H1 (cell line): ENCODE measurements around the gene ACSF2. TPM values are rescaled to one million over a fixed set of nuclear protein-coding genes. Genes with fewer than 3 reads are reported as not detected.

Experiments
- CTCF ChIA-PET: fragments of 300-600 bp; sonication (Branson Sonifier 250); formaldehyde crosslinking; loops from one replicate; lab custom pipeline; 2021; ENCODE audit not compliant: partially characterized antibody; lab: Charles Lee
- POLR2A ChIA-PET: fragments of 300-600 bp; sonication (Branson Sonifier 250); formaldehyde crosslinking; loops from one replicate; lab custom pipeline; 2021; ENCODE audit warnings: inconsistent platforms; ENCODE audit not compliant: partially characterized antibody; lab: Charles Lee
- DNase-seq, 2 experiments: peaks; one replicate each; pipeline versions ENCODE4 v3.0.0 to v3.0.0-alpha.2; 2010 to 2022; ENCODE audit warnings: low spot score in 2 of 2, low read depth in 1 of 2, mixed read lengths in 1 of 2
- FAIRE-seq: peaks from 2 replicates; lab custom pipeline; 2011; peaks lifted over from hg19 to GRCh38; lab: Jason Lieb, UNC
- H2AFZ ChIP-seq: 2 replicates; pipeline ENCODE4 v1.8.1; 2012; ENCODE audit warnings: low read length, inconsistent platforms
- H2AK5ac ChIP-seq: 2 replicates; pipeline ENCODE4 v1.6.1; 2013; ENCODE audit warnings: low read depth, low read length
- H2BK120ac ChIP-seq: replicated peaks from 2 replicates; pipeline ENCODE3; 2013; ENCODE audit warnings: low read depth, low read length, inconsistent platforms
- H2BK12ac ChIP-seq: 2 replicates; pipeline ENCODE4 v1.6.1; 2013; ENCODE audit warnings: low read depth, low read length
- H2BK15ac ChIP-seq: 2 replicates; pipeline ENCODE4 v1.6.1; 2013; ENCODE audit warnings: low read length
- H2BK20ac ChIP-seq: 2 replicates; pipeline ENCODE4 v1.6.1; 2013; ENCODE audit warnings: low read length
- H2BK5ac ChIP-seq: 2 replicates; pipeline ENCODE4 v1.6.1; 2013; ENCODE audit warnings: low read depth, low read length
- H3K14ac ChIP-seq: 2 replicates; pipeline ENCODE4 v1.6.1; 2013; ENCODE audit warnings: inconsistent platforms; ENCODE audit not compliant: insufficient read length
- H3K18ac ChIP-seq: 2 replicates; pipeline ENCODE4 v1.6.1; 2013; ENCODE audit warnings: low read length; ENCODE audit errors: extremely low read depth
- H3K23ac ChIP-seq: 2 replicates; pipeline ENCODE4 v1.6.1; 2013; ENCODE audit warnings: inconsistent platforms; ENCODE audit not compliant: insufficient read length
- H3K23me2 ChIP-seq: 2 replicates; pipeline ENCODE4 v1.6.1; 2013; ENCODE audit warnings: low read depth, low read length
- H3K27ac ChIP-seq: 2 replicates; pipeline ENCODE4 v1.6.1; 2011; ENCODE audit warnings: low read depth, low read length, inconsistent platforms
- H3K27me3 ChIP-seq, 4 experiments: replicated peaks in 1 of 4; 1 replicate in 1 of 4; 2 replicates in 3 of 4; pipeline versions ENCODE4 v1.6.1 to v1.8.1; 2011 to 2013; ENCODE audit warnings: low read length in 3 of 4, mild to moderate bottlenecking in 3 of 4, inconsistent platforms in 2 of 4, mixed read lengths in 2 of 4, moderate library complexity in 1 of 4; ENCODE audit not compliant: control insufficient read depth in 3 of 4, insufficient read depth in 3 of 4; ENCODE audit errors: extremely low read depth in 1 of 4
- H3K36me3 ChIP-seq, 4 experiments: 2 replicates each; pipeline versions ENCODE4 v1.6.1 to v1.8.1; 2011 to 2013; ENCODE audit warnings: mild to moderate bottlenecking in 4 of 4, low read length in 3 of 4, moderate library complexity in 2 of 4, control low read depth in 1 of 4, inconsistent platforms in 1 of 4; ENCODE audit not compliant: insufficient read depth in 4 of 4, control insufficient read depth in 2 of 4
- H3K4ac ChIP-seq: replicated peaks from 2 replicates; pipeline ENCODE3; 2013; ENCODE audit warnings: low read length, low read depth, mixed read lengths, inconsistent platforms; ENCODE audit not compliant: insufficient read length
- H3K4me1 ChIP-seq, 4 experiments: replicated peaks in 1 of 4; 1 replicate in 1 of 4; 2 replicates in 3 of 4; pipeline versions ENCODE4 v1.6.1 to v1.8.1; 2011 to 2013; ENCODE audit warnings: low read length in 3 of 4, inconsistent platforms in 2 of 4, mixed read lengths in 1 of 4; ENCODE audit not compliant: insufficient read depth in 4 of 4, control insufficient read depth in 3 of 4
- H3K4me2 ChIP-seq, 2 experiments: 2 replicates each; pipeline versions ENCODE4 v1.6.1 to v1.8.1; 2011 to 2013; ENCODE audit warnings: low read depth in 2 of 2, low read length in 2 of 2, control low read depth in 1 of 2, inconsistent platforms in 1 of 2, mild to moderate bottlenecking in 1 of 2; ENCODE audit not compliant: insufficient read depth in 1 of 2
- H3K4me3 ChIP-seq, 4 experiments: fragments of 200-600, 300-600 bp in 1 of 4; sonication (generic), shearing (Covaris generic), sonication (Bioruptor Twin) in 1 of 4; 2 replicates each; pipeline versions ENCODE4 v1.5.1 to v1.8.1; 2011 to 2016; ENCODE audit warnings: low read length in 4 of 4, low read depth in 3 of 4, control low read depth in 2 of 4, inconsistent platforms in 2 of 4, mild to moderate bottlenecking in 2 of 4, mixed read lengths in 1 of 4, moderate library complexity in 1 of 4; ENCODE audit not compliant: insufficient read depth in 2 of 4; ENCODE audit errors: extremely low read depth in 1 of 4
- H3K56ac ChIP-seq: replicated peaks from 2 replicates; pipeline ENCODE3; 2013; ENCODE audit warnings: low read depth, mild to moderate bottlenecking, mixed read lengths, low read length, inconsistent platforms; ENCODE audit not compliant: insufficient read length
- H3K79me1 ChIP-seq: 2 replicates; pipeline ENCODE4 v1.6.1; 2013; ENCODE audit warnings: low read depth, low read length, control low read depth
- H3K79me2 ChIP-seq, 2 experiments: 2 replicates each; pipeline versions ENCODE4 v1.6.1 to v1.8.1; 2012 to 2013; ENCODE audit warnings: low read length in 2 of 2, mild to moderate bottlenecking in 2 of 2, inconsistent platforms in 1 of 2; ENCODE audit not compliant: insufficient read depth in 2 of 2, control insufficient read depth in 1 of 2
- H3K9ac ChIP-seq, 4 experiments: replicated peaks in 1 of 4; 1 replicate in 1 of 4; 2 replicates in 3 of 4; pipeline versions ENCODE4 v1.6.1 to v1.8.1; 2011 to 2013; ENCODE audit warnings: low read depth in 3 of 4, low read length in 3 of 4, control low read depth in 2 of 4, mild to moderate bottlenecking in 2 of 4, moderate library complexity in 2 of 4, inconsistent platforms in 1 of 4; ENCODE audit errors: extremely low read depth in 1 of 4
- H3K9me3 ChIP-seq, 2 experiments: 2 replicates each; pipeline versions ENCODE4 v1.6.1 to v1.8.1; 2012 to 2013; ENCODE audit warnings: mild to moderate bottlenecking in 2 of 2, moderate library complexity in 2 of 2, control low read depth in 1 of 2, inconsistent platforms in 1 of 2, low read depth in 1 of 2, low read length in 1 of 2, mixed read lengths in 1 of 2; ENCODE audit not compliant: insufficient read depth in 2 of 2
- H4K20me1 ChIP-seq, 2 experiments: replicated peaks in 1 of 2; 2 replicates each; pipeline versions ENCODE3 to v1.8.1; 2011 to 2013; ENCODE audit warnings: inconsistent platforms in 2 of 2, low read length in 2 of 2, mild to moderate bottlenecking in 1 of 2; ENCODE audit not compliant: insufficient read depth in 2 of 2, control insufficient read depth in 1 of 2
- H4K5ac ChIP-seq: 2 replicates; pipeline ENCODE4 v1.6.1; 2013; ENCODE audit warnings: low read length, low read depth, mixed read lengths, inconsistent platforms; ENCODE audit not compliant: insufficient read length
- H4K8ac ChIP-seq: 2 replicates; pipeline ENCODE4 v1.8.0; 2013; ENCODE audit warnings: mild to moderate bottlenecking, moderate library complexity, low read length, inconsistent platforms; ENCODE audit not compliant: insufficient read depth; ENCODE audit errors: extremely low read depth
- H4K91ac ChIP-seq: replicated peaks from 2 replicates; pipeline ENCODE3; 2013; ENCODE audit warnings: low read length, mixed read lengths, inconsistent platforms; ENCODE audit not compliant: insufficient read length
- CBX8 ChIP-seq: fragments of 300-800, 300-1000 bp; sonication (generic); IDR thresholded peaks from 2 replicates; pipeline ENCODE4 v1.7.1; 2016; ENCODE audit warnings: low read depth, low read length, borderline replicate concordance
- EP300 ChIP-seq, 2 experiments: IDR thresholded peaks; 1 replicate in 1 of 2; 2 replicates in 1 of 2; pipeline ENCODE4 v1.6.1; 2011 to 2012; ENCODE audit warnings: low read depth in 2 of 2, low read length in 2 of 2, mild to moderate bottlenecking in 2 of 2, borderline replicate concordance in 1 of 2, inconsistent platforms in 1 of 2, moderate library complexity in 1 of 2
- EZH2 ChIP-seq: fragments of 200-600 bp; sonication (generic); IDR thresholded peaks from 2 replicates; pipeline ENCODE4 v1.7.1; 2012; ENCODE audit warnings: low read depth, mild to moderate bottlenecking, moderate library complexity, low read length, inconsistent platforms; ENCODE audit not compliant: severe bottlenecking
- HDAC2 ChIP-seq, 2 experiments: fragments of 300-600 bp in 1 of 2; sonication (generic) in 1 of 2; IDR thresholded peaks; 2 replicates each; pipeline ENCODE4 v1.6.1; 2011 to 2012; ENCODE audit warnings: low read depth in 2 of 2, low read length in 2 of 2, mild to moderate bottlenecking in 2 of 2, moderate library complexity in 2 of 2, borderline replicate concordance in 1 of 2, inconsistent platforms in 1 of 2
- KDM1A ChIP-seq: fragments of 200-600, 300-600 bp; sonication (generic); IDR thresholded peaks from 2 replicates; pipeline ENCODE4 v1.7.1; 2016; ENCODE audit warnings: mild to moderate bottlenecking, low read length, borderline replicate concordance
- KDM5A ChIP-seq: fragments of 200-600 bp; IDR thresholded peaks from 2 replicates; pipeline ENCODE4 v1.7.1; 2012; ENCODE audit warnings: mild to moderate bottlenecking, low read length, inconsistent platforms, mixed read lengths
- MAFK ChIP-seq: IDR thresholded peaks from 2 replicates; pipeline ENCODE4 v1.6.1; 2012; ENCODE audit warnings: low read depth, mild to moderate bottlenecking, improper control_type of control experiment, low read length
- POLR2AphosphoS5 ChIP-seq: IDR thresholded peaks from 2 replicates; pipeline ENCODE4 v1.6.1; 2011; ENCODE audit warnings: low read depth, low read length
- RNF2 ChIP-seq: fragments of 200-900, 300-1000 bp; sonication (generic); IDR thresholded peaks from 2 replicates; pipeline ENCODE4 v1.7.1; 2016; ENCODE audit warnings: borderline replicate concordance, low read depth, mild to moderate bottlenecking, antibody characterized with exemption, low read length; ENCODE audit not compliant: poor library complexity, severe bottlenecking; ENCODE audit errors: missing control alignments
- RXRA ChIP-seq: IDR thresholded peaks from 2 replicates; pipeline ENCODE4 v1.6.1; 2011; ENCODE audit warnings: low read depth, mild to moderate bottlenecking, low read length, moderate library complexity; ENCODE audit not compliant: insufficient read depth
- SIN3A ChIP-seq, 2 experiments: IDR thresholded peaks in 1 of 2; conservative IDR thresholded peaks in 1 of 2; 2 replicates each; pipeline ENCODE4 v1.6.1; 2011 to 2012; ENCODE audit warnings: low read length in 2 of 2, improper control_type of control experiment in 1 of 2, low read depth in 1 of 2, mild to moderate bottlenecking in 1 of 2
- SUZ12 ChIP-seq: fragments of 200-600 bp; sonication (generic); IDR thresholded peaks from 2 replicates; pipeline ENCODE4 v1.6.1; 2012; ENCODE audit warnings: mild to moderate bottlenecking, inconsistent platforms, low read length, moderate library complexity, mixed read lengths
- TEAD4 ChIP-seq: IDR thresholded peaks from 2 replicates; pipeline ENCODE4 v1.6.1; 2012; ENCODE audit warnings: low read depth, low read length, inconsistent platforms, mixed read lengths
- WGBS, 2 experiments: shearing (Covaris generic) in 1 of 2; methylation state at CpG; one replicate each; pipeline versions ENCODE4 v1.1.6 to v1.1.7; 2013 to 2015; ENCODE audit warnings: low lambda C conversion rate in 2 of 2, mixed read lengths in 2 of 2, inconsistent platforms in 1 of 2, low coverage in 1 of 2, missing lambda C conversion rate in 1 of 2; ENCODE audit not compliant: insufficient replicate concordance in 2 of 2, insufficient coverage in 1 of 2, insufficient read length in 1 of 2; ENCODE audit errors: extremely low coverage in 1 of 2, missing lambda C conversion rate in 1 of 2; 5-methylcytosine and 5-hydroxymethylcytosine counted together
- polyA plus RNA-seq, 7 experiments: library from polyadenylated mRNA; depleted of rRNA in 3 of 7; stranded (reverse) in 5 of 7; unstranded in 2 of 7; fragments of >200 nt in 5 of 7; fragments of 200-250 nt in 2 of 7; gene quantifications; 1 replicate in 5 of 7; 2 replicates in 1 of 7; 4 replicates in 1 of 7; pipeline versions ENCODE4 v1.2.1 to v1.2.3, GENCODE V29; 2011 to 2013; ENCODE audit warnings: missing spikeins in 2 of 7, mixed read lengths in 2 of 7
- total RNA-seq: library from RNA; stranded (reverse); fragmentation: NEBNext Ultra II Directional; extraction: Animal tissue kit (Norgen Biotek cat#: 25700); gene quantifications from 2 replicates; pipeline ENCODE4 v1.2.1, GENCODE V29; 2021

Gene ACSF2
- total and polyA plus RNA-seq, 2 of the 8 experiments (the other 6 are each of a cell fraction or from before 2014, with no cell fraction given): 14.5 to 16.3 TPM

DNA sequence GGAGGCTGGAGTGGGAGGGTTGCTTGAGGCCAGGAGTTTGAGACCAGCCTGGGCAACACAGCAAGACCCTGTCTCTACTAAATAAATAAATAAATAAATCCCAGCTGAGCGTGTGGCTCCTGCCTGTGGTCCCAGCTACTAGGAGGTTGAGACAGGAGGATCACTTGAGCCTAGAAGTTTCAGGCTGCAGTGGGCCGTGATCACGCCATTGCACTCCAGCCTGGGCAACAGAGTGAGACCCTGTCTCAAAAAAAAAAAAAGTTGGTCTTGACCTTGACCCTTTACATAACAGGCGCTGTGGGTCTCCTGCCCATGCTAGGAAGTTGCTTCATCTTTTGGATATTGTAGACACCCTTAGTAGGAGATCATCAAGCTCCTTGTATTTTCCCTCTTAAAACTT, 11.4 kb downstream of the ACSF2 start:
- Histone ChIP-seq H2BK15ac (no peak overlapping the region), H2BK20ac (no peak overlapping the region), H3K4me1 (peaks cover 0 to 6% (median 0%) of the 10 kb centered on the region in 4 experiments; a peak in 2 of 7 replicates), H3K56ac (no peak overlapping the region), H3K79me2 (no peaks in the 10 kb centered on the region), H4K91ac (no peak overlapping the region), H3K4me3 (no peak overlapping the region), H3K27ac (no peak overlapping the region), H3K4me2 (no peak overlapping the region), H3K23ac (no peak overlapping the region), H3K27me3 (no peaks in the 10 kb centered on the region; a peak in 1 of 7 replicates), H3K18ac (no peak overlapping the region), H3K79me1 (no peaks in the 10 kb centered on the region), H4K8ac (no peak overlapping the region), H3K4ac (no peak overlapping the region), H3K23me2 (no peaks in the 10 kb centered on the region), H2BK120ac (no peak overlapping the region), H3K9me3 (no peaks in the 10 kb centered on the region), H3K36me3 (no peaks in the 10 kb centered on the region), H4K20me1 (no peaks in the 10 kb centered on the region), H3K9ac (no peak overlapping the region), H2BK12ac (no peak overlapping the region), H2AK5ac (no peak overlapping the region), H2BK5ac (no peak overlapping the region), H4K5ac (no peak overlapping the region), H3K14ac (no peak overlapping the region), H2AFZ (no peak overlapping the region)
- ChIA-PET POLR2A (no interaction called here), CTCF (interaction anchor here (1.1 to 3.9 kb wide), 4 partner anchors 8 to 76 kb away, joined by 3 to 20 read pairs (median 4); partner anchors contain the start of gene ACSF2)
- 93% methylated on average over 4 of the region's 4 CpGs; no CpG with 5 or more reads in 1 of the 2 experiments for WGBS, 2 experiments
- DNase-seq (no peak), FAIRE-seq (no peak)
- TF ChIP-seq MAFK (no peak), SIN3A (conservative IDR thresholded peaks at IDR 0.05 in 1 of 2, IDR thresholded peaks at IDR 0.05 in 1 of 2; ENCODE audit: low read depth in 1 of 2, low read length in 2 of 2) (no peak), HDAC2 (IDR thresholded peaks at IDR 0.05; ENCODE audit: borderline replicate concordance in 1 of 2, low read depth in 2 of 2, low read length in 2 of 2) (no peak), POLR2AphosphoS5 (no peak), SUZ12 (no peak), RXRA (no peak), KDM1A (no peak), EP300 (IDR thresholded peaks at IDR 0.05; ENCODE audit: borderline replicate concordance in 1 of 2, low read depth in 2 of 2, low read length in 2 of 2) (no peak), KDM5A (no peak), EZH2 (no peak), RNF2 (no peak), CBX8 (no peak), TEAD4 (no peak)
